ENCODE results near the gene TNS1. TPM values are rescaled to one million over a fixed set of nuclear protein-coding genes. Genes with fewer than 3 reads are reported as not detected.

Gene TNS1
- total RNA-seq, 1 experiment from 2014 or later, result 3.4 TPM

DNA sequence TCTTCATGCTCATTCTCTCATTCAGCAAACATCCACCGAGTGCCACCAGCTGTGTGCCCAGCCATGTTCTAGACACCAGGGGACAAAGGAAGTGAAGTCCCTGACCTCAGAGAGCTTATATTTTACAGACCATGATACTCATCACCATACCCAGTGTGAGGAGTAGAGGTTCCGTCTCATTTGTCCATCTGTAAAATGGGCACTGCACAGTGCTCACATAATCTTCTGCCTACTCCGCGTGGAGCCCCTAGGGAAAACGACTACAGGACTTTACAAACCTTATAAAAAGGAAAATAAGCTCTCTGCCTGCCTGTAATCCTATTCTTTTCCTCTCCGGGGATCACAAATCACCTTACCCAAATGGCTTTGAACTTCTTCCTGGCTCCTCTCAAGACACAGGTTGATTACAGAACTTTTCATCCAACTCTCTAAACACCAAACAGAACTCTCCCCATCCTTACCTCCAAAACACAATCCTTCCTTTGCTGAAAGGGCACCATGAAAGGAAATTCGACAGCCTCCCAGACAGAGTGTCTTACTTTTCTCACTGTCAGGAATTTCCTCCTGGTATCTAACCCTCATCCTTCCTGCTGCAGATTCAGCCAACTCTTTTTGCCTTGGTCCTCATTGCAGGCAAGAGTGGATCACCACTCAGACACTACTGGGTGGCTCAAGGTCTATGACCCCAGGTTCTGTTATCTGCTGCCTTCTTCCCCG is 99.5 kb downstream of the TNS1 start:
- H3K27me3 ChIP-seq (ENCODE audit: insufficient read depth, low read length), result no peaks in the 10 kb centered on the region
- H3K4me1 Mint-ChIP-seq, result peaks cover 12 to 34% of the 10 kb centered on the region in 2 experiments
- H3K23ac ChIP-seq (ENCODE audit: insufficient read length, low read depth, low read length), result no peak overlapping the region
- H4K5ac ChIP-seq (ENCODE audit: insufficient read length, low read depth, low read length), result no peak overlapping the region
- TF ChIP-seq, protein P1, sequence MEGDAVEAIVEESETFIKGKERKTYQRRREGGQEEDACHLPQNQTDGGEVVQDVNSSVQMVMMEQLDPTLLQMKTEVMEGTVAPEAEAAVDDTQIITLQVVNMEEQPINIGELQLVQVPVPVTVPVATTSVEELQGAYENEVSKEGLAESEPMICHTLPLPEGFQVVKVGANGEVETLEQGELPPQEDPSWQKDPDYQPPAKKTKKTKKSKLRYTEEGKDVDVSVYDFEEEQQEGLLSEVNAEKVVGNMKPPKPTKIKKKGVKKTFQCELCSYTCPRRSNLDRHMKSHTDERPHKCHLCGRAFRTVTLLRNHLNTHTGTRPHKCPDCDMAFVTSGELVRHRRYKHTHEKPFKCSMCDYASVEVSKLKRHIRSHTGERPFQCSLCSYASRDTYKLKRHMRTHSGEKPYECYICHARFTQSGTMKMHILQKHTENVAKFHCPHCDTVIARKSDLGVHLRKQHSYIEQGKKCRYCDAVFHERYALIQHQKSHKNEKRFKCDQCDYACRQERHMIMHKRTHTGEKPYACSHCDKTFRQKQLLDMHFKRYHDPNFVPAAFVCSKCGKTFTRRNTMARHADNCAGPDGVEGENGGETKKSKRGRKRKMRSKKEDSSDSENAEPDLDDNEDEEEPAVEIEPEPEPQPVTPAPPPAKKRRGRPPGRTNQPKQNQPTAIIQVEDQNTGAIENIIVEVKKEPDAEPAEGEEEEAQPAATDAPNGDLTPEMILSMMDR (conservative IDR thresholded peaks at IDR 0.05), result no peak
- H2BK12ac ChIP-seq (ENCODE audit: insufficient read length, low read depth, low read length), result no peak overlapping the region
- H2BK20ac ChIP-seq (ENCODE audit: low read depth, low read length, poor library complexity, severe bottlenecking), result no peak overlapping the region
- H3K4ac ChIP-seq (ENCODE audit: low read depth, low read length), result no peak overlapping the region
- H3K79me2 ChIP-seq (ENCODE audit: insufficient read depth, low read length), result no peaks in the 10 kb centered on the region
- H3K4me3 Mint-ChIP-seq, result no peak overlapping the region
- no peak overlapping the region for H4K8ac ChIP-seq (replicated peaks; ENCODE audit: insufficient read length, low read depth, low read length)
- H3K18ac ChIP-seq (ENCODE audit: insufficient read length, low read depth, low read length), result no peak overlapping the region
- H2AK5ac ChIP-seq (ENCODE audit: insufficient read length, low read length), result no peak overlapping the region
- no peak overlapping the region for H4K91ac ChIP-seq (ENCODE audit: insufficient read length, low read depth, low read length)
- no peak overlapping the region for H2BK120ac ChIP-seq (ENCODE audit: low read depth, low read length, poor library complexity, severe bottlenecking)
- H3K23me2 ChIP-seq (ENCODE audit: insufficient read length, low read depth, low read length, poor library complexity, severe bottlenecking), result no peaks in the 10 kb centered on the region
- peaks cover 2% of the 10 kb centered on the region; the same call in 1 of the 2 replicates for H3K27me3 Mint-ChIP-seq (ENCODE audit: low read depth)
- H3K9ac ChIP-seq (ENCODE audit: extremely low read depth, insufficient read length, low read length), result no peak overlapping the region
- no peak overlapping the region for H3T11ph ChIP-seq (ENCODE audit: low read length)
- no peak overlapping the region for H3K4me2 ChIP-seq (ENCODE audit: insufficient read depth, insufficient read length, low read length)
- no peak overlapping the region for H3K27ac ChIP-seq (ENCODE audit: insufficient read length, low read depth, low read length)
- H2BK5ac ChIP-seq (ENCODE audit: insufficient read length, low read length), result no peak overlapping the region
- H3K9me3 Mint-ChIP-seq, result no peaks in the 10 kb centered on the region
- no peaks in the 10 kb centered on the region for H3K4me1 ChIP-seq (ENCODE audit: insufficient read depth, low read length)
- DNase-seq, result no peak
- no peak overlapping the region for H3K56ac ChIP-seq (ENCODE audit: insufficient read length, low read depth, low read length)
- H3K14ac ChIP-seq (ENCODE audit: insufficient read depth, low read length), result no peak overlapping the region
- H2AFZ ChIP-seq (ENCODE audit: low read length), result no peak overlapping the region
- no peak overlapping the region for H3K27ac Mint-ChIP-seq
- no CpG with 5 or more reads among the region's 8 CpGs for WGBS (ENCODE audit: extremely low coverage, insufficient read length, low lambda C conversion rate)
- H3K36me3 Mint-ChIP-seq (ENCODE audit: insufficient read depth in 1 of 3, low read depth in 3 of 3), result no peaks in the 10 kb centered on the region; a peak in 1 of 7 replicates
- no peaks in the 10 kb centered on the region for H3K9me3 ChIP-seq (ENCODE audit: control insufficient read depth, low read depth, low read length)
- no peak overlapping the region for H2BK15ac ChIP-seq (ENCODE audit: low read depth, low read length)
- no peaks in the 10 kb centered on the region for H4K20me1 ChIP-seq (ENCODE audit: control insufficient read depth, insufficient read depth, insufficient read length)
- no peaks in the 10 kb centered on the region for H3K79me1 ChIP-seq (ENCODE audit: insufficient read depth, low read depth, low read length, poor library complexity, severe bottlenecking)
